Sciatic nerve (tissue), 2 donors: ENCODE measurements around the gene LCNL1. TPM values are rescaled to one million over a fixed set of nuclear protein-coding genes. Genes with fewer than 3 reads are reported as not detected.
"Not testable (repeated sequence)": the region's sequence is repeated elsewhere in the genome, so short reads cannot be mapped to it uniquely, and the experiment has no call there.

ENCODE experiments used
- ATAC-seq: fragments of 200-7000 bp; cut with Tn5 transposase; one replicate; pipeline ENCODE4 v1.9.1; 2020; ENCODE audit warnings: mild to moderate bottlenecking, moderate library complexity
- DNase-seq: peaks from one replicate; pipeline ENCODE4 v3.0.0-alpha.2; 2020; ENCODE audit warnings: low spot score
- intact Hi-C: fragments of 100-400 bp; cut with DNase I; formaldehyde crosslinking; loops from one replicate; pipeline ENCODE4 v1.14.2; 2022
- total RNA-seq: library from RNA; stranded (reverse); fragmentation: NEBNext Ultra II Directional; extraction: Animal tissue kit (Norgen Biotek cat#: 25700); gene quantifications from one replicate; pipeline ENCODE4 v1.2.1, GENCODE V29; 2021
- donor health status: DM: no; HTN: no; CAD: no.
- donor health status: DM: no; HTN: no; CAD: no.

The LCNL1 gene
- total RNA-seq, 1 donor from 2014 or later = 4.1 TPM

GRCh38 chr9:137001857-137002645 lies 19.3 kb downstream of the LCNL1 start:
- ATAC-seq = no peak
- intact Hi-C loops = no loop called here
- no peak for DNase-seq

GRCh38 chr9:137002646-137003041 lies 19.9 kb downstream of the LCNL1 start:
- no peak for ATAC-seq
- DNase-seq = no peak
- intact Hi-C loops = no loop called here

GRCh38 chr9:137004285-137004684 lies 21.5 kb downstream of the LCNL1 start:
- ATAC-seq, intact Hi-C loops, DNase-seq: not testable (repeated sequence)

GRCh38 chr9:137006116-137007003 lies 23.6 kb downstream of the LCNL1 start:
- ATAC-seq (peak; percentile 27), DNase-seq (no peak)

GRCh38 chr9:137007108-137007815 lies 24.5 kb downstream of the LCNL1 start:
- peak; percentile 74 for ATAC-seq
- DNase-seq = no peak
- intact Hi-C loops = no loop called here

More at GRCh38 chr9:137006116-137007003, 23.6 kb downstream of the LCNL1 start:
- intact Hi-C loops = no loop called here

GRCh38 chr9:137007816-137008270 lies 25.1 kb downstream of the LCNL1 start:
- ATAC-seq (peak; percentile 15), DNase-seq (no peak)
- intact Hi-C loops = no loop called here

- no peak for DNase-seq
- intact Hi-C loops = no loop called here
- ATAC-seq = no peak
These were observed 25.5 kb downstream of the LCNL1 start for GRCh38 chr9:137008312-137008711.

GRCh38 chr9:137009217-137009616 lies 26.4 kb downstream of the LCNL1 start:
- no peak for DNase-seq
- intact Hi-C loops = no loop called here
- ATAC-seq = no peak

- DNase-seq = no peak
- intact Hi-C loops = no loop called here
- ATAC-seq = no peak
These were observed 27.3 kb downstream of the LCNL1 start for GRCh38 chr9:137009938-137010732.

GRCh38 chr9:137011156-137011555 lies 28.4 kb downstream of the LCNL1 start:
- DNase-seq = no peak
- intact Hi-C loops = no loop called here

GRCh38 chr9:137011907-137012675 lies 29.3 kb downstream of the LCNL1 start:
- intact Hi-C loops = no loop called here

More at GRCh38 chr9:137011156-137011555, 28.4 kb downstream of the LCNL1 start:
- ATAC-seq = no peak

GRCh38 chr9:137012694-137013570 lies 30.1 kb downstream of the LCNL1 start:
- intact Hi-C loops = no loop called here
- DNase-seq = no peak
- ATAC-seq = no peak

More at GRCh38 chr9:137011907-137012675, 29.3 kb downstream of the LCNL1 start:
- ATAC-seq (no peak), DNase-seq (no peak)

- ATAC-seq = no peak
These were observed 30.8 kb downstream of the LCNL1 start for GRCh38 chr9:137013571-137013940.

GRCh38 chr9:137014166-137014565 lies 31.4 kb downstream of the LCNL1 start:
- ATAC-seq = no peak
- intact Hi-C loops = no loop called here

More at GRCh38 chr9:137013571-137013940, 30.8 kb downstream of the LCNL1 start:
- no peak for DNase-seq
- intact Hi-C loops = no loop called here

GRCh38 chr9:137014776-137015539 lies 32.2 kb downstream of the LCNL1 start:
- DNase-seq (no peak), ATAC-seq (no peak)
- intact Hi-C loops = no loop called here

More at GRCh38 chr9:137014166-137014565, 31.4 kb downstream of the LCNL1 start:
- DNase-seq = no peak

- no peak for DNase-seq
- intact Hi-C loops = no loop called here
- ATAC-seq = no peak
These were observed 32.7 kb downstream of the LCNL1 start for GRCh38 chr9:137015540-137015930.
